Measurements from ENCODE around the gene ACD. TPM values are rescaled to one million over a fixed set of nuclear protein-coding genes. Genes with fewer than 3 reads are reported as not detected.

ACD gene
- total RNA-seq: 13.4 and 14.6 TPM in 2 replicates

DNA sequence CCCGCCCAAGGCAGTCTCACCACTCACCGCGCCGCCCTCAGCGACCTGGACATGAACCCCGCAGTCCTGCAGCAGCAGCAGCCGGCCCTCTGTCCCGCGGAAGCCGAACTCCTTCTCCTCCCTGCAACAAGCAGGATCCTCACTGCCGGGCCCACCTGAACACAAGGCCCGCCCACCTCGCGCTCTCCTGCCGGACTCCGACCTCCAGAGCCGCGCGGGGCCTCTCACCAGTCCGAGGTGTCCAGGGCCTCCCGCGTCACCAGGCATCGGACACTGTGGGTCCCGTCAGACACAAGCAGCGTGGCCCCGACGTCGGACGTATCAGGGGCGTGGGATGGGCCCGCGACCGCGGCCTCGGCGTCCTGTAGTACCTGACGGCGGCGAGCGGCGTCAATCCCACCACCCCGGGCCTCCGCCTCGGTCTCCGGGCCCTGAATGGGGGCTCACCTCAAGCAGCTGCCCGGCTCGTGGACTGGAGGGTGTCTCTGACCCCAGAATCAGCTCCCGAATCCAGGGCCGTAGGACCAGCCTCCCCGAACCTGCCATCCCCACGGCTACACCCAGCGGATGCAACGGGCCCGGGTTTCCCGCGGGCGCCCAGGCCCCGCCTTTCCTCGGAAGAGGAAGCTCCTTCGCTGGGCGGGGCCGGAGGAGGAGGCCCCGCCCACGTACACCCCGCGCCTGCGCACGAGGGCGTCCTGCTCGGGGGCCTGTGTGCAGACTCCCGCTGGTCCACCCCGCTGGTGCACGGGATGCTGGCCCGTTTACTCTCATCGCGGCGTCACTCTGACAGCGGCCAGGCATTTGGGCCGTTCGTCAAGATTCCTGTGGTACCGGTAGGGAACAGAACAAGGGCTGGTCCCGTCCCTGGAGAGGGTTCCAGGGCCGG, at the start of gene ACD:
Gene ACD, minus strand, starts transcription at position 586 of the 889 bp plus-strand sequence. Its CDS starts 40 bp downstream, at position 546.

DNA sequence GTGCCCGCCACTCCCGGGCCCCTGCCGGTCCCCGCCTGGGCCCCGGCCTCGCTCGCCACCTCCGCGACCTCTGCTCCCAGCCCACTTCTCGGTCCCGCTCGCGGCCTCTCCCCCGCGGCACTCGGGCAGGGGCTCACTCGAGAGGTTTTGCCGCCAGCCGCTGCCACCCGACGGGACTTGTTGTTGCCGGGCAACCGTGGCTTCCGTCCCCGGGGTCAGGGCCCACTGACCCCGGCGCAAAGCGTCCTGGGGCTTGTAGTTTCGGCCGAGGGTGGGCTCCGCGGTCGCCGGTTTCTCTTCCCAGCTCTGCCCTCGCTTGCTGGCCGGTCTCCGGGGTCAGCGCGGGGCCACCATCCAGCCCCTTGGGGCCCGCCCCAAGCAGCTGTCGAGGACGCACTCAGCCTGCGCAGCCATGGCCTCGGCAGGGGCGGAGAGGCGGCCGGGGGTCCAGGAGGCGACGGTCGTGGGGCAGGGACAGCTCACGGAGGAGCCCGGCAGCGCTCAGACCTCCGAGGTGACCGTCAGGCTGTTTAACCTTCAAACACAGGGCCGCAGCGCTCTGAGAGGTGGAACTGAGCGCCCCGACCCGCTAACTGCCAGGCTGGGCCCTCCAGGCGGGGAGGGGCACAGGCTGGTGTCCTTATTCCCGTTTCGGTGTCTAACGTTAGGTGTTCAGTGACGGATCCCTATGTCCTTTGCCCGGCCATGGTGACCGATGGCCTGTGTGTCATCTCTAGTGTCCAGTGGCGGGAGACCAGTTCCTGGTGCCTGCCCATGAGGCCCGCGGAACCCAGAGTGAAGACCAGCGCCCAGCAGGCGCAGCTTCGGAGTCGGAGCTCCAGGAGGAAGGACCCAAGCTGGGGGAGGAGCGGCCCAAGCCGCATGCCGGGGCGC, 6.7 kb upstream of the ACD start, which contains the start of the genes C16orf86 and ENKD1:
Gene C16orf86, plus strand, starts transcription at position 256 of the 894 bp plus-strand sequence. Its CDS starts 157 bp downstream, at position 413.
Gene ENKD1, minus strand, starts transcription at position 192 of the 894 bp plus-strand sequence. CDS start 308 bp downstream, outside the sequence.

DNA sequence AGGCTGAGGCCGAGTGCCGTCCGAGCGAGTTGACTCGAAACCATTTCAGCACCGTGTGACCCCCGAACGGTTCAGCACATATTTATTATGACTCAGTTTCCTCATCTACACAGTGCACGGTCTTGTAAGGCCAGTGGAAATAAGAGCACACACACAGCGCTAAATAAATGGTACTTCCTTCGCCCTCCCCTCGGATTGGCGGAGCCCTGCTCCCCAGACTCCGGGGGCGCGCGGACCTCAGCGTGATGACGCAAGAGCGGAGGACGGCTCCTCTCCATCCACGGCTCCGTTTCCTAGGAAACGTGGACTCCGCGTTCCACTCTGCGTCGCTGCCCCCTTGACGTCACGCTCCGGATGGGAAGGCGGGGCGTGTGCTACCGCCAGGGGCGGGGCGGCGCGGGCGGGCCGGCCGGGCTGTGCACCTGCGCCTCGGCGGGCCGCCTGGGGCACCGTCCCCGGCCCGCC, 536 bp upstream of the ACD start, which contains the start of gene PARD6A:
Gene PARD6A, plus strand, starts transcription at position 397 of the 465 bp plus-strand sequence. CDS start 79 bp downstream, outside the sequence.

Other genes with a start within 250 kb of the ACD start
- 5.9 and 6.0 TPM in 2 replicates for gene ZDHHC1, start 243.8 kb downstream of the ACD start, total RNA-seq
- not detected in 2 replicates for gene HSD11B2, start 229.1 kb downstream of the ACD start, total RNA-seq
- gene ATP6V0D1, start 179.1 kb downstream of the ACD start, total RNA-seq: 78.7 and 86.7 TPM in 2 replicates
- gene AGRP, start 176.7 kb downstream of the ACD start, total RNA-seq: not detected in 2 replicates
- gene RIPOR1, start 131.4 kb downstream of the ACD start, total RNA-seq: 43.0 and 68.8 TPM in 2 replicates
- 23.4 and 26.3 TPM in 2 replicates for gene CTCF, start 97.7 kb downstream of the ACD start, total RNA-seq
- 0.28 and 0.36 TPM in 2 replicates for gene CARMIL2, start 15.1 kb downstream of the ACD start, total RNA-seq
- 2.4 and 2.6 TPM in 2 replicates for gene PARD6A, start 700 bp upstream of the ACD start, total RNA-seq
- gene ENKD1, start 6.5 kb upstream of the ACD start, total RNA-seq: 19.4 and 22.2 TPM in 2 replicates
- gene C16orf86, start 6.6 kb upstream of the ACD start, total RNA-seq: 0.99 and 1.2 TPM in 2 replicates
- 48.8 and 57.4 TPM in 2 replicates for gene GFOD2, start 59.1 kb upstream of the ACD start, total RNA-seq
- 4.6 and 5.6 TPM in 2 replicates for gene RANBP10, start 146.3 kb upstream of the ACD start, total RNA-seq
- gene TSNAXIP1, start 146.6 kb upstream of the ACD start, total RNA-seq: 0.85 and 0.90 TPM in 2 replicates
- gene THAP11, start 182.1 kb upstream of the ACD start, total RNA-seq: 31.8 and 37.5 TPM in 2 replicates
- gene NUTF2, start 186.7 kb upstream of the ACD start, total RNA-seq: 133 and 186 TPM in 2 replicates
- gene CENPT, start 187.4 kb upstream of the ACD start, total RNA-seq: 25.0 and 28.5 TPM in 2 replicates
- gene EDC4, start 212.8 kb upstream of the ACD start, total RNA-seq: 73.2 and 73.6 TPM in 2 replicates
- not detected in 2 replicates for gene NRN1L, start 224.6 kb upstream of the ACD start, total RNA-seq
- 14.8 and 21.7 TPM in 2 replicates for gene PSKH1, start 233.0 kb upstream of the ACD start, total RNA-seq

All from endothelial cell of coronary artery (primary cell).